ENCODE data around the gene ERMN. TPM values are rescaled to one million over a fixed set of nuclear protein-coding genes. Genes with fewer than 3 reads are reported as not detected.

Gene ERMN
- total RNA-seq, 6 experiments from 2014 or later, result not detected

- Mint-ChIP-seq H3K27me3 (ENCODE audit: insufficient read depth) (peaks cover 6% of the 10 kb centered on the region), H3K4me1 (ENCODE audit: low read depth) (0 out of 2 replicates have a peak, but pooled peaks cover 9% of the 10 kb centered on the region), H3K36me3 (ENCODE audit: low read depth) (no peaks in the 10 kb centered on the region), H3K4me3 (no peak overlapping the region), H3K27ac (no peak overlapping the region), H3K9me3 (no peaks in the 10 kb centered on the region)
- TF ChIP-seq, protein P1, sequence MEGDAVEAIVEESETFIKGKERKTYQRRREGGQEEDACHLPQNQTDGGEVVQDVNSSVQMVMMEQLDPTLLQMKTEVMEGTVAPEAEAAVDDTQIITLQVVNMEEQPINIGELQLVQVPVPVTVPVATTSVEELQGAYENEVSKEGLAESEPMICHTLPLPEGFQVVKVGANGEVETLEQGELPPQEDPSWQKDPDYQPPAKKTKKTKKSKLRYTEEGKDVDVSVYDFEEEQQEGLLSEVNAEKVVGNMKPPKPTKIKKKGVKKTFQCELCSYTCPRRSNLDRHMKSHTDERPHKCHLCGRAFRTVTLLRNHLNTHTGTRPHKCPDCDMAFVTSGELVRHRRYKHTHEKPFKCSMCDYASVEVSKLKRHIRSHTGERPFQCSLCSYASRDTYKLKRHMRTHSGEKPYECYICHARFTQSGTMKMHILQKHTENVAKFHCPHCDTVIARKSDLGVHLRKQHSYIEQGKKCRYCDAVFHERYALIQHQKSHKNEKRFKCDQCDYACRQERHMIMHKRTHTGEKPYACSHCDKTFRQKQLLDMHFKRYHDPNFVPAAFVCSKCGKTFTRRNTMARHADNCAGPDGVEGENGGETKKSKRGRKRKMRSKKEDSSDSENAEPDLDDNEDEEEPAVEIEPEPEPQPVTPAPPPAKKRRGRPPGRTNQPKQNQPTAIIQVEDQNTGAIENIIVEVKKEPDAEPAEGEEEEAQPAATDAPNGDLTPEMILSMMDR (IDR thresholded peaks at IDR 0.05), result peak; percentile 94
- peak; percentile 68 for DNase-seq
Observed at GRCh38 chr2:157327621-157328500, 2.2 kb upstream of the ERMN start.

GRCh38 chr2:157327200-157327599 is 1.6 kb upstream of the ERMN start:
- H3K9me3 Mint-ChIP-seq, result no peaks in the 10 kb centered on the region
- 0 out of 2 replicates have a peak, but pooled peaks cover 9% of the 10 kb centered on the region for H3K4me1 Mint-ChIP-seq (ENCODE audit: low read depth)
- no peak for DNase-seq
- no peak overlapping the region for H3K4me3 Mint-ChIP-seq
- TF ChIP-seq, protein P1 (IDR thresholded peaks at IDR 0.05), result no peak
- no peak overlapping the region for H3K27ac Mint-ChIP-seq
- peaks cover 7% of the 10 kb centered on the region for H3K27me3 Mint-ChIP-seq (ENCODE audit: insufficient read depth)
- no peaks in the 10 kb centered on the region for H3K36me3 Mint-ChIP-seq (ENCODE audit: low read depth)

DNA sequence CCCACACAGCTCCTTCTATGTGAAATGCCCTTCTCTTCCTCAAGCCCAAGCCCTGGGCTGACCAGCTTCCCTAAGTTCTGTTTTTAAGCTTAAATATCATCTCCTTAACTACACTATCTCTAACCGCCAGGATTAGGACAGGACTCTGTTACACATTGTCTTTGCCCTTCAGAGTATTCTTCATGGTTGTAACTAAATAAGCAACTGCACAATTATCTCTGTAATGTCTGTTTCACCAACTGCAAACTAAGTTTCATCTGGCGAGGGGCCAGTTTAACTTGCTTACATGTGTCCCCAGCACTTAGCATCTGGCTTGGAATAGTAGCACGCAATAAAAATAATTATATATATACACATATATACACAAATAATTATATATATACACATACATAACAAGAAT is 1.1 kb upstream of the ERMN start:
- no peak overlapping the region for H3K27ac Mint-ChIP-seq
- peaks cover 7% of the 10 kb centered on the region for H3K27me3 Mint-ChIP-seq (ENCODE audit: insufficient read depth)
- no peaks in the 10 kb centered on the region for H3K36me3 Mint-ChIP-seq (ENCODE audit: low read depth)
- 0 out of 2 replicates have a peak, but pooled peaks cover 9% of the 10 kb centered on the region for H3K4me1 Mint-ChIP-seq (ENCODE audit: low read depth)
- no peak overlapping the region for H3K4me3 Mint-ChIP-seq
- H3K9me3 Mint-ChIP-seq, result no peaks in the 10 kb centered on the region
- DNase-seq, result no peak
- TF ChIP-seq, protein P1 (IDR thresholded peaks at IDR 0.05), result no peak

GRCh38 chr2:157324331-157324843 is 1.2 kb downstream of the ERMN start:
- Mint-ChIP-seq H3K4me1 (ENCODE audit: low read depth) (0 out of 2 replicates have a peak, but pooled peaks cover 9% of the 10 kb centered on the region), H3K4me3 (no peak overlapping the region), H3K9me3 (no peaks in the 10 kb centered on the region), H3K27ac (no peak overlapping the region), H3K27me3 (ENCODE audit: insufficient read depth) (peaks cover 7% of the 10 kb centered on the region), H3K36me3 (ENCODE audit: low read depth) (no peaks in the 10 kb centered on the region)
- no peak for DNase-seq
- TF ChIP-seq, protein P1 (IDR thresholded peaks at IDR 0.05), result no peak

DNA sequence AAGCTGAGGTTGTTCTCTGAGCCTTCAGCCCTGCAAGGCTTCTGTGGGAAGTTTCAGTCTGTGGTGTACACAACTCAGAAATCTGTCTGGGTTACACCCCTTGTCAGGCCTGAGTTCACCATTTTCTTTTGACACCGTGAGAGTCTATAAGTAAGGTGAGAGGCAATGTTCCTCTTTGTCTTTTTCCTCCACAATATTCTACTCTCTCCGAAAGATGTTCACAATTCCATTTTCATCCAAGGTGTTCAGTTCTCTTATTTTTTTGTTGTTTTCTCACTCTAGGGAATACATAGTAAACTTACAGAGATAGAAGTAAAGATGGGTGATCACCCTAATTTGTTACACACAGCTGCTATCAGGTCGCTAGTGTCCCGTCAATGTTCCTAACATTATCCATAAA is 3.2 kb downstream of the ERMN start:
- 0 out of 2 replicates have a peak, but pooled peaks cover 2% of the 10 kb centered on the region for H3K4me1 Mint-ChIP-seq (ENCODE audit: low read depth)
- peaks cover 5% of the 10 kb centered on the region for H3K27me3 Mint-ChIP-seq (ENCODE audit: insufficient read depth)
- DNase-seq, result no peak
- H3K4me3 Mint-ChIP-seq, result no peak overlapping the region
- no peaks in the 10 kb centered on the region for H3K9me3 Mint-ChIP-seq
- H3K27ac Mint-ChIP-seq, result no peak overlapping the region
- no peaks in the 10 kb centered on the region for H3K36me3 Mint-ChIP-seq (ENCODE audit: low read depth)
- TF ChIP-seq, protein P1 (IDR thresholded peaks at IDR 0.05), result no peak

Data from HFFc6 (cell line).